ENCODE results near the gene FILIP1. TPM values are rescaled to one million over a fixed set of nuclear protein-coding genes. Genes with fewer than 3 reads are reported as not detected.

Gene FILIP1
- total and polyA plus RNA-seq, 10 of the 15 experiments (the other 5 are each of a cell fraction or from before 2014, with no cell fraction given): 0.23 to 2.0 (median 0.44) TPM

- no peak for TF ChIP-seq MLLT1 (IDR thresholded peaks at IDR 0.05)
Observed at GRCh38 chr6:75350808-75351207, 142.8 kb downstream of the FILIP1 start (continued).

GRCh38 chr6:75350156-75350555, 143.4 kb downstream of the FILIP1 start:
- FAIRE-seq: no peak

More at GRCh38 chr6:75350156-75350555, 143.4 kb downstream of the FILIP1 start:
- POLR2A ChIA-PET: no interaction called here
- intact Hi-C loops (cut with micrococcal nuclease; ENCODE audit: unreplicated experiment): no loop called here
- in situ Hi-C loops (cut with MboI): no loop called here
- Histone ChIP-seq H4K20me1 (ENCODE audit: control insufficient read depth, insufficient read depth) (no peaks in the 10 kb centered on the region), H3K4me2 (ENCODE audit: control insufficient read depth, insufficient read depth) (no peak overlapping the region), H3K79me2 (ENCODE audit: control insufficient read depth, insufficient read depth, low read length) (no peaks in the 10 kb centered on the region), H3K36me3 (ENCODE audit: control insufficient read depth in 2 of 2, insufficient read depth in 2 of 2, low read length in 1 of 2) (no peaks in the 10 kb centered on the region), H3K27me3 (replicated peaks in 1 of 2; ENCODE audit: control insufficient read depth in 2 of 2, insufficient read depth in 2 of 2, low read length in 1 of 2) (no peaks in the 10 kb centered on the region), H3K9ac (ENCODE audit: control insufficient read depth, insufficient read depth, low read length) (no peak overlapping the region), H2AFZ (ENCODE audit: control insufficient read depth, low read depth, low read length) (peak overlapping the region; percentile 28; the same call in 1 of the 2 replicates), H3K9me3 (replicated peaks; ENCODE audit: control insufficient read depth, insufficient read depth, low read length) (no peaks in the 10 kb centered on the region), H3K4me1 (ENCODE audit: control insufficient read depth, insufficient read depth, low read length) (no peaks in the 10 kb centered on the region), H3K27ac (ENCODE audit: control insufficient read depth, insufficient read depth) (no peak overlapping the region), H3K4me3 (no peak overlapping the region)
- no peak for DNase-seq (ENCODE audit: low read depth, low spot score)
- no TSS peak for BruUV-seq (replicated peaks)
- CTCF ChIA-PET: interaction anchor here (1.2 kb wide), 1 partner anchor 11 kb away, joined by 4 read pairs; no protein-coding TSS in a partner anchor
- RAD21 ChIA-PET (ENCODE audit: unreplicated experiment): no interaction called here
- TF ChIP-seq CREB1 (IDR thresholded peaks at IDR 0.05; ENCODE audit: low read depth) (no peak), HDAC6 (IDR thresholded peaks at IDR 0.05; ENCODE audit: unreplicated experiment) (no peak), CHD1 (IDR thresholded peaks at IDR 0.05; ENCODE audit: low read depth, low read length) (no peak), E4F1 (IDR thresholded peaks at IDR 0.05; ENCODE audit: borderline replicate concordance, partially characterized antibody) (no peak), ZBTB11 (CRISPR knock-in tag; IDR thresholded peaks at IDR 0.05) (no peak), ZBTB40 (IDR thresholded peaks at IDR 0.05; ENCODE audit: borderline replicate concordance) (0 out of 2 replicates have a peak, but pooled peaks have one; percentile 29), NR2C2 (IDR thresholded peaks at IDR 0.05; ENCODE audit: borderline replicate concordance, control insufficient read depth, insufficient read length, low read depth) (no peak)
- ATAC-seq: no peak
- SMC1A ChIA-PET (ENCODE audit: uncharacterized antibody, unreplicated experiment): interaction anchor here (1.7 kb wide), 1 partner anchor 179 kb away, joined by 7 read pairs; no protein-coding TSS in a partner anchor
- 0% methylated on average over 3 of the region's 3 CpGs for WGBS (ENCODE audit: insufficient coverage, insufficient replicate concordance, low lambda C conversion rate, missing lambda C conversion rate)

Measured in GM12878 (cell line).